B cell (primary cell): ENCODE results near the gene C10orf105.

ENCODE experiments used
- EZH2 ChIP-seq: IDR thresholded peaks from 2 replicates; pipeline ENCODE4 v1.6.1; 2012; ENCODE audit warnings: borderline replicate concordance, low read depth, mild to moderate bottlenecking, moderate library complexity, low read length; ENCODE audit not compliant: insufficient read depth, poor library complexity, severe bottlenecking
- TF ChIP-seq, protein P1 (sequence below): fragments of 200-600 bp; IDR thresholded peaks from one replicate; pipeline ENCODE4 v1.8.0; 2022; ENCODE audit warnings: antibody characterized with exemption, mild to moderate bottlenecking

GRCh38 chr10:71687480-71687879, 32.1 kb downstream of the C10orf105 start:
- TF ChIP-seq, protein P1, sequence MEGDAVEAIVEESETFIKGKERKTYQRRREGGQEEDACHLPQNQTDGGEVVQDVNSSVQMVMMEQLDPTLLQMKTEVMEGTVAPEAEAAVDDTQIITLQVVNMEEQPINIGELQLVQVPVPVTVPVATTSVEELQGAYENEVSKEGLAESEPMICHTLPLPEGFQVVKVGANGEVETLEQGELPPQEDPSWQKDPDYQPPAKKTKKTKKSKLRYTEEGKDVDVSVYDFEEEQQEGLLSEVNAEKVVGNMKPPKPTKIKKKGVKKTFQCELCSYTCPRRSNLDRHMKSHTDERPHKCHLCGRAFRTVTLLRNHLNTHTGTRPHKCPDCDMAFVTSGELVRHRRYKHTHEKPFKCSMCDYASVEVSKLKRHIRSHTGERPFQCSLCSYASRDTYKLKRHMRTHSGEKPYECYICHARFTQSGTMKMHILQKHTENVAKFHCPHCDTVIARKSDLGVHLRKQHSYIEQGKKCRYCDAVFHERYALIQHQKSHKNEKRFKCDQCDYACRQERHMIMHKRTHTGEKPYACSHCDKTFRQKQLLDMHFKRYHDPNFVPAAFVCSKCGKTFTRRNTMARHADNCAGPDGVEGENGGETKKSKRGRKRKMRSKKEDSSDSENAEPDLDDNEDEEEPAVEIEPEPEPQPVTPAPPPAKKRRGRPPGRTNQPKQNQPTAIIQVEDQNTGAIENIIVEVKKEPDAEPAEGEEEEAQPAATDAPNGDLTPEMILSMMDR, result no peak
- TF ChIP-seq EZH2, result no peak
